HCT116 (cell line): Measurements from ENCODE around the gene RFWD3. TPM values are rescaled to one million over a fixed set of nuclear protein-coding genes. Genes with fewer than 3 reads are reported as not detected.

Experiments
- ATAC-seq: fragments of 200-7000 bp; cut with Tn5 transposase; 2 replicates; pipeline ENCODE4 v1.9.1; 2020; ENCODE audit warnings: mild to moderate bottlenecking, moderate library complexity
- BruUV-seq: library from RNA; stranded (reverse); fragments of 400-500 nt; replicated peaks from 2 replicates; lab custom pipeline; 2021; lab: Mats Ljungman, UMichigan
- CTCF ChIA-PET: fragments of 300-600 bp; sonication (Branson Sonifier 250); formaldehyde crosslinking; loops from one replicate; lab custom pipeline; 2021; ENCODE audit warnings: antibody characterized with exemption; lab: Charles Lee
- POLR2A ChIA-PET: fragments of 300-600, 350-600 bp; sonication (Branson Sonifier 250); formaldehyde crosslinking; loops from one replicate; lab custom pipeline; 2021; ENCODE audit warnings: antibody characterized with exemption; lab: Charles Lee
- RAD21 ChIA-PET, 2 experiments: fragments of 300-600 bp; sonication (Branson Sonifier 250); formaldehyde crosslinking; loops; one replicate each; lab custom pipeline; 2023; ENCODE audit warnings: low total read pairs in 2 of 2; ENCODE audit not compliant: uncharacterized antibody in 2 of 2, unreplicated experiment in 2 of 2, low non-redundant PET in 1 of 2; lab: Charles Lee
- DNase-seq: peaks from one replicate; pipeline ENCODE4 v3.0.0-alpha.2; 2010; ENCODE audit warnings: low read depth, low spot score
- H2AFZ ChIP-seq: fragments of 200-600 bp; shearing (Covaris generic), sonication (generic); 2 replicates; pipeline ENCODE4 v1.6.1; 2017; ENCODE audit warnings: low read depth, mixed run types, mixed read lengths, antibody characterized with exemption, low read length; ENCODE audit not compliant: poor library complexity, severe bottlenecking
- H3K27ac ChIP-seq: 2 replicates; pipeline ENCODE4 v1.5.1; 2012; ENCODE audit warnings: low read depth, low read length
- H3K27me3 ChIP-seq: fragments of 200-600 bp; sonication (generic); 2 replicates; pipeline ENCODE4 v1.6.1; 2016; ENCODE audit warnings: mixed run types, low read length, mixed read lengths; ENCODE audit not compliant: insufficient read depth
- H3K36me3 ChIP-seq, 2 experiments: fragments of 200-500 bp in 1 of 2; fragments of 200-600 bp in 1 of 2; sonication (Bioruptor generic) in 1 of 2; sonication (generic) in 1 of 2; 2 replicates each; pipeline versions ENCODE4 v1.5.1 to v1.6.1; 2014 to 2016; ENCODE audit warnings: low read length in 2 of 2, inconsistent platforms in 1 of 2, mixed read lengths in 1 of 2, mixed run types in 1 of 2; ENCODE audit not compliant: insufficient read depth in 2 of 2, control insufficient read depth in 1 of 2
- H3K4me1 ChIP-seq, 2 experiments: fragments of 200-600 bp in 1 of 2; sonication (generic) in 1 of 2; 2 replicates each; pipeline versions ENCODE4 v1.5.1 to v1.6.1; 2012 to 2017; ENCODE audit warnings: low read length in 2 of 2, inconsistent platforms in 1 of 2, mild to moderate bottlenecking in 1 of 2, mixed read lengths in 1 of 2, mixed run types in 1 of 2, moderate library complexity in 1 of 2; ENCODE audit not compliant: insufficient read depth in 2 of 2, control insufficient read depth in 1 of 2
- H3K4me2 ChIP-seq: fragments of 200-600 bp; sonication (generic); 2 replicates; pipeline ENCODE4 v1.6.1; 2017; ENCODE audit warnings: mixed run types, low read length, mixed read lengths
- H3K4me3 ChIP-seq, 2 experiments: fragments of 200-600 bp in 1 of 2; sonication (generic) in 1 of 2; replicated peaks in 1 of 2; 2 replicates each; pipeline ENCODE4 v1.5.1; 2011 to 2016; ENCODE audit warnings: low read length in 2 of 2, control low read depth in 1 of 2, low read depth in 1 of 2, mild to moderate bottlenecking in 1 of 2, mixed read lengths in 1 of 2, mixed run types in 1 of 2
- H3K79me2 ChIP-seq: fragments of 200-600 bp; sonication (generic); 2 replicates; pipeline ENCODE4 v1.6.1; 2017; ENCODE audit warnings: mild to moderate bottlenecking, mixed run types, low read length, moderate library complexity, mixed read lengths; ENCODE audit not compliant: insufficient read depth
- H3K9ac ChIP-seq: fragments of 200-600 bp; sonication (generic); 2 replicates; pipeline ENCODE4 v1.6.1; 2016; ENCODE audit warnings: low read length, mixed read lengths
- H3K9me2 ChIP-seq: fragments of 200-600 bp; sonication (generic), shearing (Covaris generic); 2 replicates; pipeline ENCODE4 v1.6.1; 2017; ENCODE audit warnings: mixed run types, mild to moderate bottlenecking, moderate library complexity; ENCODE audit not compliant: insufficient read depth
- H3K9me3 ChIP-seq, 2 experiments: fragments of 200-500 bp in 1 of 2; fragments of 200-600 bp in 1 of 2; sonication (Bioruptor generic) in 1 of 2; sonication (generic) in 1 of 2; 2 replicates each; pipeline ENCODE4 v1.6.1; 2014 to 2017; ENCODE audit warnings: low read length in 2 of 2, mixed read lengths in 2 of 2, inconsistent platforms in 1 of 2, low read depth in 1 of 2, mild to moderate bottlenecking in 1 of 2, mixed run types in 1 of 2, moderate library complexity in 1 of 2; ENCODE audit not compliant: control insufficient read depth in 1 of 2, insufficient read depth in 1 of 2
- H4K20me1 ChIP-seq: fragments of 200-600 bp; sonication (generic), shearing (Covaris generic); 2 replicates; pipeline ENCODE4 v1.6.1; 2017; ENCODE audit warnings: mixed run types, mild to moderate bottlenecking, moderate library complexity; ENCODE audit not compliant: insufficient read depth
- CTCF ChIP-seq, 3 experiments: fragments of 200-600 bp in 1 of 3; sonication (generic) in 1 of 3; IDR thresholded peaks in 2 of 3; conservative IDR thresholded peaks in 1 of 3; 2 replicates each; pipeline ENCODE4 v1.5.1; 2012 to 2017; ENCODE audit warnings: low read depth in 2 of 3, low read length in 2 of 3, antibody characterized with exemption in 1 of 3, borderline replicate concordance in 1 of 3, control low read depth in 1 of 3, mild to moderate bottlenecking in 1 of 3, mixed read lengths in 1 of 3, mixed run types in 1 of 3, moderate library complexity in 1 of 3; ENCODE audit not compliant: insufficient read depth in 1 of 3
- ELF1 ChIP-seq: IDR thresholded peaks from 2 replicates; pipeline ENCODE4 v1.6.1; 2012; ENCODE audit warnings: low read depth, borderline replicate concordance
- JUND ChIP-seq: IDR thresholded peaks from 2 replicates; pipeline ENCODE4 v1.6.1; 2012
- POLR2A ChIP-seq: IDR thresholded peaks from 2 replicates; pipeline ENCODE4 v1.7.0; 2011; ENCODE audit warnings: borderline replicate concordance; ENCODE audit not compliant: insufficient read depth, insufficient read length; ENCODE audit errors: extremely low read depth
- RAD21 ChIP-seq: IDR thresholded peaks from 2 replicates; pipeline ENCODE4 v1.6.1; 2012; ENCODE audit warnings: low read depth, mild to moderate bottlenecking
- ZBTB33 ChIP-seq: IDR thresholded peaks from 2 replicates; pipeline ENCODE4 v1.6.1; 2011; ENCODE audit warnings: mild to moderate bottlenecking, low read length, moderate library complexity; ENCODE audit not compliant: insufficient replicate concordance; ENCODE audit errors: extremely low read depth
- intact Hi-C: fragments of 100-400 bp; cut with micrococcal nuclease; formaldehyde crosslinking; loops from 2 replicates; pipeline ENCODE4 v1.10.0; 2022
- total RNA-seq: library from RNA; stranded (reverse); gene quantifications from one replicate; pipeline ENCODE4 v1.2.1, GENCODE V29; 2021; ENCODE audit not compliant: unreplicated experiment

Gene RFWD3
- total RNA-seq, 1 experiment from 2014 or later: 83.6 TPM

- peaks cover 100% of the 10 kb centered on the region for H3K79me2 ChIP-seq
- no peaks in the 10 kb centered on the region for H3K27me3 ChIP-seq
- H3K36me3 ChIP-seq: peaks cover 51 to 66% of the 10 kb centered on the region in 2 experiments
- no TSS peak for BruUV-seq
- H3K4me2 ChIP-seq: no peak overlapping the region
- intact Hi-C loops: loop anchor here (10.0 kb wide), 1 partner anchor 346 kb away; no protein-coding TSS in a partner anchor
- H3K9me2 ChIP-seq: no peaks in the 10 kb centered on the region
- peaks cover 2 to 7% of the 10 kb centered on the region in 2 experiments; a peak in 3 of 4 replicates for H3K4me1 ChIP-seq
- H3K9ac ChIP-seq: no peak overlapping the region
- RAD21 ChIA-PET: no interaction called here
- H3K27ac ChIP-seq: no peak overlapping the region
- peak; percentile 2 for DNase-seq
- CTCF ChIA-PET: interaction anchor here (0.7 to 1.7 kb wide), 6 partner anchors 12 to 341 kb away, joined by 3 to 11 read pairs (median 4); no protein-coding TSS in a partner anchor
- H2AFZ ChIP-seq: no peak overlapping the region
- H3K4me3 ChIP-seq: no peak overlapping the region
- POLR2A ChIA-PET: no interaction called here
- no peaks in the 10 kb centered on the region for H3K9me3 ChIP-seq
- TF ChIP-seq CTCF (IDR thresholded peaks at IDR 0.05 in 2 of 3, conservative IDR thresholded peaks at IDR 0.05 in 1 of 3; ENCODE audit: borderline replicate concordance in 1 of 3, insufficient read depth in 1 of 3, low read depth in 2 of 3, low read length in 2 of 3): peak; percentile 21 to 54 (median 46); a peak in 5 of 6 replicates
- no peak for TF ChIP-seq POLR2A
- no peak for TF ChIP-seq ELF1
- TF ChIP-seq ZBTB33: no peak
- TF ChIP-seq RAD21: peak; percentile 45; the same call in 1 of the 2 replicates
- no peak for TF ChIP-seq JUND
- TF ChIP-seq, all 23 proteins: peak for 2
- no peak for ATAC-seq
- peaks cover 22% of the 10 kb centered on the region; the same call in 1 of the 2 replicates for H4K20me1 ChIP-seq
Observed at GRCh38 chr16:74650966-74651567, 15.6 kb downstream of the RFWD3 start.
